ENCODE results near the gene FLAD1.
"Not testable (repeated sequence)": the region's sequence is repeated elsewhere in the genome, so short reads cannot be mapped to it uniquely, and the experiment has no call there.

FLAD1 gene

GRCh38 chr1:154969860-154970452 is 13.2 kb upstream of the FLAD1 start:
- no peak for DNase-seq

- DNase-seq, result peak; percentile 96
Observed at GRCh38 chr1:154970631-154971340, 12.4 kb upstream of the FLAD1 start, which contains the start of gene SHC1. Gene SHC1 (minus strand): TSS chr1:154970747. CDS start chr1:154970526, 221 bp downstream.

DNA sequence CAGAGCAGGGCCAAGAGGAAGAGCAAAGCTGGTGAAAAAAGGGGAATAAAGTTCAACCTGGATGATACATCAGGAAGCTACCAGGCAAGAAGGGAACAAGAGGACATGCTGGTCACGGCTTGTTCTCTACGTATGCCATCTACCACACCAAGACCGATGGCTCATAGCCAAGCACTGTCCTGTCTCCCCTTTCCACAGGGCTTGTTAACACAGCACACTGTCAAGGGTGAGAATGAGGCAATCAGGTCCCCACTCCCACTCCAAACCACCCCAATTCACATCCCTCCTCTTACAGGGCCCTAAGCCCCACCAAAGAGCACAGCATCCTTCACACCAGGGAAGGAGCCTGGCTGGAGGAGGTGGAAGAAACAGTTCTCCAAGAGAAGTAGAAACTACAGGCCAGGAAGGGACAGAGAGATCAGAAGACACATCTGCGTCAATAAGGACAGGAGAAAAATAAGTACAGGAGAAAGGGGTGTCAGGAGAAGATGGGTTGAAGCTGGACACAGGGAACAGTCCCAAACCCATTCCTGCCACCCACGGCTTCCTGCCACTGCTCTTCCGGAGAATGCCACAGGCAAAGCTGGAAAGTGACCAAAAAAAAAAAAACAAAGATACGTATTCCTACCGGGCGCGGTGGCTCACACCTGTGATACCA is 11.7 kb upstream of the FLAD1 start:
- no peak for DNase-seq

- peak; percentile 87 for DNase-seq
Observed at GRCh38 chr1:154972213-154972516, 11.0 kb upstream of the FLAD1 start.

- peak; percentile 94 for DNase-seq
Observed at GRCh38 chr1:154972517-154973343, 10.4 kb upstream of the FLAD1 start.

- peak; percentile 97 for DNase-seq
Observed at GRCh38 chr1:154973344-154974101, 9.6 kb upstream of the FLAD1 start.

- DNase-seq, result peak; percentile 100
Observed at GRCh38 chr1:154974102-154974807, 8.9 kb upstream of the FLAD1 start, which contains the start of gene CKS1B. Gene CKS1B (plus strand): TSS chr1:154974681. CDS start chr1:154974746, 65 bp downstream.

GRCh38 chr1:154974808-154975408 is 8.2 kb upstream of the FLAD1 start:
- DNase-seq, result peak; percentile 90

DNA sequence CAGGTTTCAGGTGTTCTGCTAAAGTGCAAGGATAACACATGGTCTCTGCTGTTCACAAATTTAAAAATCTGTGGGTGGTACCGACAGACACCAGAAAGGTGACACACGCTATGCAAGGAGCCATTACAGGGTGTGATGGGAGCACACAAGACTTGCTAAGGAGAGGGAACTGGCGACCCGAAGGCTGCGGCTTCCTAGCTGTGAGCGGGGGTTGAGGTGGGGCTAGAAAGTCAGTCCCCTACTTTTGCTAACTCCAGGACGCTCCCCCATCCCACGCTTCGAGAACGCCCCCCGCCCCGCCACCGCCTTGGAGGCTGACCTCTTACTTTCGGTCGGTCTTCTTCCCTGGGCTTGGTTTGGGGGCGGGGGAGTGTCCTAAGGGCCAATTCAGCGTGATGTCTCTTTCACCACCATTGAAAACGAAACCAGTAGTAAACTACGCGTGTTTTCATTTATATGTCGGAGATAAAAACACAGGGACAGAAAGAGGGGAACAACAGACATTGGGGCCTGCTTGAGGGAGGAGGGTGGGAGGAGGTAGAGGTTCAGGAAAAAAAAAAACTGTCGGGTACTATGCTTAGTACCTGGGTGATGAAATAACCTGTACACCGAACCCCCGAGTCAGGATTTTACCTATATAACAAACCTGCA is 7.6 kb upstream of the FLAD1 start:
- peak; percentile 51 for DNase-seq

- not testable (repeated sequence) for DNase-seq
Observed at GRCh38 chr1:154977762-154978161, 5.4 kb upstream of the FLAD1 start.

- DNase-seq, result no peak
Observed at GRCh38 chr1:154978360-154978759, 4.8 kb upstream of the FLAD1 start.

DNA sequence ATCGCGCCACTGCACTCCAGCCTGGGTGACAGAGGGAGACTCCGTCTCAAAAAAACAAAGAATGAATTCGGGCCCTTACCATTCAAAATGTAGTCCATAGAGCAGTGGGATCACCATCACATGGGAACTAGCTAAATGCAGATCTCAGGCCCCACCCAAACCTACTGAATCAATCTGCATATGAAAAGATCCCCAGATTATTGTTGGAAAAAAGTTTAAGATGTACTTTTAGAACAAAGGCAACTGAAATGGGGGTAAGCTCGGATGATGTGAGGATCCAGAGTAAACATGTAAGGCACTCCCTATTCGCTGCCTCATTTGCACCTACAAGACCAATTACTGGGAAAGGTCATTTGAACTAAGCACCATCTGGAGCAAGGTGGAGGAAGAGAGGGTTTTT is 803 bp upstream of the FLAD1 start:
- DNase-seq, result no peak

GRCh38 chr1:154983776-154984466 is 777 bp downstream of the FLAD1 start:
- no peak for DNase-seq

GRCh38 chr1:154986736-154987135 is 3.6 kb downstream of the FLAD1 start:
- not testable (repeated sequence) for DNase-seq

DNA sequence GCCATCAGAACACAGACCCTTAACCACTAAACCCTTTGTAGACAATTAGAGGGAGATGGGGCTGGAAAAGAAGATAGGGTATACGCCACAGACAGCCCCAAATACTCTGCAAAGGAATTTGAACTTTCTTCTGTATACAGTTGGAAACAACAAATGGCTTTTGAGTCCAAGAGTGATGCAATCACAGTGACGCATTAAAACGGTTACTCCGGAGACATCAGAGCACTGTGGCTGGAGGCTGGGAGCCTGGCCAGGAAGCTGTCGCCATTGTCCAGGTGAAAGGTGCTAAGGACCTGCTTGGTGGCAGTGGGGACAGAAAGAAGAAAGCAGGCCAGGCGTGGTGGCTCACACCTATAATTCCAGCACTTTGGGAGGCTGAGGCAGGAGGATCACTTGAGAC is 4.2 kb downstream of the FLAD1 start:
- DNase-seq, result no peak

DNA sequence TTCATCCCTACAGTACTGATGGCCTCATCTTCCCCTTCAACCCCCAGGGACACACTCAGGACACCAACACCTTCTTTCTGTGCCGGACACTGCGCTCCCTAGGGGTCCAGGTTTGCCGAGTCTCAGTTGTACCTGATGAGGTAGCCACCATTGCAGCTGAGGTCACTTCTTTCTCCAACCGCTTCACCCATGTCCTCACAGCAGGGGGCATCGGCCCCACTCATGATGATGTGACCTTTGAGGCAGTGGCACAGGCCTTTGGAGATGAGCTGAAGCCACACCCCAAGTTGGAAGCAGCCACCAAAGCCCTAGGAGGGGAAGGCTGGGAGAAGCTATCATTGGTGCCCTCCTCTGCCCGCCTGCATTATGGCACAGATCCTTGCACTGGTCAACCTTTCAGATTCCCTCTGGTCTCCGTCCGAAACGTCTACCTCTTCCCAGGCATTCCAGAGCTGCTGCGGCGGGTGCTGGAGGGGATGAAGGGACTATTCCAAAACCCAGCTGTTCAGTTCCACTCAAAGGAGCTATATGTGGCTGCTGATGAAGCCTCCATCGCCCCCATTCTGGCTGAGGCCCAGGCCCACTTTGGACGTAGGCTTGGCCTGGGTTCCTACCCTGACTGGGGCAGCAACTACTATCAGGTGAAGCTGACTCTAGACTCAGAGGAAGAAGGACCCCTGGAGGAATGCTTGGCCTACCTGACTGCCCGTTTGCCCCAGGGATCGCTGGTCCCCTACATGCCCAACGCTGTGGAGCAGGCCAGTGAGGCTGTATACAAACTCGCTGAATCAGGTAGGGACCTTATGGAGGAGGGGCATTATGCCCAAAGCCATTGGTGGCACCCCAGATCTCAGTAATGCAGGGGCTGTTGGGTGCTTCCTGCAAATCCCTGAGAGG is 5.2 kb downstream of the FLAD1 start:
- DNase-seq, result no peak

DNA sequence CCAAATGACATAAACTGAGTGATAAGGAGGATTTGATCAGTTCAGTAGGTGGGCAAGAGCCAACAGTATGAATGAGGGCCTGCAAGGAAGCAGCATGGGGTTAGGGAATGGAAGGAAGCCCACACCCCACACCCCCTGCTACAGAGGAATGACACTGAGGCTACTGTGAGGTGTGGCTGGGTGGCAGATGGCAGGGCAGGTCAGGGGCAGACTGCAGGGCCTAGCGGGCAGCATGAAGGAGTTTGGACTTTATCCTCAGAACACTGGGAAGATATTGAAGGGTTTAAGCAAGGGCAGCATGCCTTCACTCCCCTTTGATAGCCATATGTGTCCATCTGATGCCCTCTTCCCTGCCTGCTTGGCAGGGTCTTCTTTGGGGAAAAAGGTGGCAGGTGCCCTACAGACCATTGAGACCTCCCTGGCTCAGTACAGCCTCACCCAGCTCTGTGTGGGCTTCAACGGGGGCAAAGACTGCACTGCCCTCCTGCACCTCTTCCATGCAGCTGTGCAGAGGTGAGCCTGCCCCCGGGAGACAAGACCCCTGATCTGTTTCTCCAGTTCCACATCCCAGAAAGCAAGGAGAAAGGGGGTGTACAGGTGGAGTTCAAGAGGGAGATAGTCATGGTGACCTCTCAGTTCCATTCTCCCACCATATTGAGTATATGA is 6.2 kb downstream of the FLAD1 start:
- no peak for DNase-seq

DNA sequence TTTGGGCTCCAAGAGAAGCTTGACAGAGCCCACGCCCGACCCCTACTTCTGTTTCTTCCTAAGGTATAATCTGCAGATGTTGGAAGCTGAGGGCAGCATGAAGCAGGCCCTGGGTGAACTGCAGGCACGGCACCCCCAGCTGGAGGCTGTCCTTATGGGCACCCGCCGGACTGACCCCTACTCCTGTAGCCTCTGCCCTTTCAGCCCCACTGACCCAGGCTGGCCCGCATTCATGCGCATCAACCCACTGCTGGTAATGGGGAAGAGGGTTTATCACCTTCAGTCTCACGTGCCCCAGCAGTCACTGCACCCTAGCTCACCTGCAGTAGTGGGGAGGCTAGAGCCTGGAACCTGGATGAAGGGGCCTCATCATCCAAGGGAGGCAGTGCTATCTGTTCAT is 7.1 kb downstream of the FLAD1 start:
- DNase-seq, result no peak
